Spinal cord (tissue), 10 donors: ENCODE measurements around the gene NPAS2. TPM values are rescaled to one million over a fixed set of nuclear protein-coding genes. Genes with fewer than 3 reads are reported as not detected.

Source experiments
- DNase-seq, 6 donors: peaks; one replicate each; pipeline versions ENCODE4 v3.0.0 to v3.0.0-alpha.2; 2013 to 2015; ENCODE audit warnings: low spot score in 6 of 6, low read depth in 4 of 6
- H3K27ac ChIP-seq: one replicate; pipeline ENCODE4 v1.5.1; 2013; ENCODE audit warnings: low read depth, low read length, control low read depth
- H3K27me3 ChIP-seq: one replicate; pipeline ENCODE4 v1.6.1; 2013; ENCODE audit warnings: low read length; ENCODE audit not compliant: control insufficient read depth, insufficient read depth
- H3K36me3 ChIP-seq: one replicate; pipeline ENCODE4 v1.6.1; 2013; ENCODE audit warnings: low read length; ENCODE audit not compliant: control insufficient read depth, insufficient read depth
- H3K4me1 ChIP-seq: one replicate; pipeline ENCODE4 v1.6.1; 2013; ENCODE audit warnings: low read length; ENCODE audit not compliant: control insufficient read depth, insufficient read depth
- H3K4me3 ChIP-seq: one replicate; pipeline ENCODE4 v1.5.1; 2013; ENCODE audit warnings: low read depth, low read length, control low read depth
- H3K9me3 ChIP-seq: one replicate; pipeline ENCODE4 v1.6.1; 2013; ENCODE audit warnings: low read length; ENCODE audit not compliant: control insufficient read depth, insufficient read depth
- WGBS: methylation state at CpG from one replicate; pipeline ENCODE4 v1.1.5; 2013; ENCODE audit warnings: missing lambda C conversion rate; ENCODE audit not compliant: insufficient coverage; 5-methylcytosine and 5-hydroxymethylcytosine counted together
- polyA plus RNA-seq, 2 donors: library from polyadenylated mRNA; unstranded; fragments of 120-200 nt; gene quantifications; one replicate each; pipeline ENCODE4 v1.2.1, GENCODE V29; 2013; ENCODE audit not compliant: insufficient read length in 2 of 2
- total RNA-seq, 2 donors: library from RNA; depleted of rRNA in 1 of 2; stranded (reverse); fragments of 120-200 nt in 1 of 2; fragments of >200 nt in 1 of 2; gene quantifications; one replicate each; pipeline versions ENCODE4 v1.2.3 to v1.2.4, GENCODE V29; 2013 to 2014
- donor health status: healthy.

The NPAS2 gene
- total and polyA plus RNA-seq, 4 donors = 6.4 to 24.6 (median 14.6) TPM

DNA sequence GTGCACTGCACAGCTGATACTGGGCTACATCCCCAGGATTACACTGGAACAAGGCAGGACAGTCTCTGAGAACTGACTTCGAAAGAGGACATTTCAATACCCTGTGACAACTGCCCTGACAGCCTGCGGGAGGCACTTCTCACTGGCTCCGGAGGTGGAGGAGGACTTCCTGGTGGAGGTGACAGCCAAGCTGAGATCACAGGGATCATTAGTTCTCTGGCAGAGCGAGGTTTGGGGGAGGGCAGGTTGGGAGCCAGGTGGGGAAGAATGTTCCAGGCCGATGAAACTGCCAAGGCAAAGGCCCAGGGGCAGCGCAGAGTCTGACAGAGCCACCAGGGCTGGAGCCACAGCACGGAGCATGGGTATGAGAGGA is 28.0 kb upstream of the NPAS2 start:
- H3K4me1 ChIP-seq = no peaks in the 10 kb centered on the region
- no peak overlapping the region for H3K27ac ChIP-seq
- H3K9me3 ChIP-seq = no peaks in the 10 kb centered on the region
- no peak overlapping the region for H3K4me3 ChIP-seq
- DNase-seq = no peak
- H3K36me3 ChIP-seq = no peaks in the 10 kb centered on the region
- H3K27me3 ChIP-seq = no peaks in the 10 kb centered on the region
- WGBS = 98% methylated on average over 7 of the region's 7 CpGs

DNA sequence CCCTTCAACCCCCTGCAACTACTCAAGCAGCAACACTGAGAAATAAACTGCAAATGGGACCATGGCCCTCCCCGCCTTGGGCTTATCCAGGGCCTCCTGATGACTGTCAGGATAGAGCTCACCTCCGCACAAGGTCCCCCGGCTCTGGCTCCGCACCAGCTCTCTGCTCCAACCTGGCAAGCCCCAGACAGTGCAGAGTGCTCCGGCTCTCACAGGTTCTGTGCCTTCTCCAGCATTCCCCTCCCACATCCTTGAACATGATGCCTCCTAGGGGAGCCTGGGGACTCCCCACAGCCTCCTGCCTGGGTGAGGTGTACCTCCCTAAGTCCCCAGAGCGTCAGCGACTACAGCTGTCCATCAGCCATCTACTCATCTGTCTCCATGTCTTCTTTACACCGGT is 26.7 kb upstream of the NPAS2 start:
- no peaks in the 10 kb centered on the region for H3K4me1 ChIP-seq
- no peak overlapping the region for H3K27ac ChIP-seq
- H3K4me3 ChIP-seq = no peak overlapping the region
- H3K36me3 ChIP-seq = no peaks in the 10 kb centered on the region
- 97% methylated on average over 8 of the region's 8 CpGs for WGBS
- no peaks in the 10 kb centered on the region for H3K9me3 ChIP-seq
- no peak for DNase-seq
- no peaks in the 10 kb centered on the region for H3K27me3 ChIP-seq

GRCh38 chr2:100793982-100794381 is 26.0 kb upstream of the NPAS2 start:
- 85% methylated on average over 7 of the region's 9 CpGs for WGBS

DNA sequence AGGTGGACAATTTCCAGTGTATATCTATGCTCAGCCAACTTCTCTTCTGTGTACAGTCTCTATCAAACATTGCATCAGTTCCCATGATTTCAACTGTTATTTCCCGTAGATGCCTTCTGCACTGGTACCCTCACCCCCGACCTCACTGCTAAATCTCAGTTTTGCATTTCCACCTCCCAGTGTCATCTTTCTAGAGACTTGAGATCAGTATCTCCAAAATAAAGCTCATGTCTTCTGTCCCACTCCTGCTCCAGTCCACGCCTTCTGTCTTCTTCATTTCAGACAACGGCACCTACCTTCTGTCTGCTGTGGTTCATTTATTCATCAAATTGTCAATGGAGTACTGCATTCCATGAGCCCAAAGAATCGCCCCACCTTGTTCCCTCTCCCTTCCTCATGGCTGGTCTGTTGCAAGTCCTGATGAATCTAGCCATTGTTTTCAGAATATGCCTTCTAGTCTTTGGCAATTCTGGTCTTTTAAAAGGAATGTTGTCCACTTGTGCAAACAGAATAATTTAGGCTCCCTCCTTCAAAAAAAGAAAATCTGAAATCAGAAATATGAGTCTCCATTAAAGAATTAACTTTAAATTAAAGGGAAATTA is 23.3 kb upstream of the NPAS2 start:
- no peak for DNase-seq
- peaks cover 17% of the 10 kb centered on the region for H3K4me1 ChIP-seq
- 92% methylated on average over 5 of the region's 5 CpGs for WGBS

More at GRCh38 chr2:100793982-100794381, 26.0 kb upstream of the NPAS2 start:
- Histone ChIP-seq H3K27ac (no peak overlapping the region), H3K4me1 (no peaks in the 10 kb centered on the region), H3K27me3 (no peaks in the 10 kb centered on the region), H3K36me3 (no peaks in the 10 kb centered on the region), H3K4me3 (no peak overlapping the region), H3K9me3 (no peaks in the 10 kb centered on the region)
- no peak for DNase-seq

DNA sequence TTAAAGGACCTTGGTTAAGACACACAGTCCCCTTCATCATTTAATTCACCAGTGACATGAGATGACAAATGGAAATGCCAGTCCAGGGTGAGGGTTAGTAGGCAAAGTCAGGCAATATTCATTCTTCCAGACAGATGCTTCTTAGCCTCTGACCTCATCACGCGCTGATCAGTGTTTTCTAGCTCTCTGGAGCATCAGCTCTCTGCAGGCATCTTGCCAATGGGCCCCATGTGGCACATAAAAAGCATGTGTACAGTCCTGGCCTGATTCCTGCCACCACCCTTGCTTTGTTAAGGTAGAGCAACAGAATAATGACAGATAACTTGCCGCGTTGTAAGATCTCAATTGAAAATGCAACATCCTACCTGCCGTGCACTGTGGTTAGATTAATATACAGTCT is 20.3 kb upstream of the NPAS2 start:
- Histone ChIP-seq H3K4me3 (no peak overlapping the region), H3K27ac (no peak overlapping the region), H3K36me3 (no peaks in the 10 kb centered on the region), H3K27me3 (no peaks in the 10 kb centered on the region), H3K9me3 (no peaks in the 10 kb centered on the region), H3K4me1 (peaks cover 24% of the 10 kb centered on the region)
- peak in 2 of 6 donors; percentile 70 to 79 for DNase-seq
- WGBS = 14% methylated on average over 2 of the region's 5 CpGs

More for the DNA sequence above, 23.3 kb upstream of the NPAS2 start:
- Histone ChIP-seq H3K27me3 (no peaks in the 10 kb centered on the region), H3K4me3 (no peak overlapping the region), H3K9me3 (no peaks in the 10 kb centered on the region), H3K27ac (no peak overlapping the region), H3K36me3 (no peaks in the 10 kb centered on the region)

- peak in 1 of 6 donors; percentile 71 for DNase-seq
- Histone ChIP-seq H3K4me3 (no peak overlapping the region), H3K9me3 (no peaks in the 10 kb centered on the region), H3K27me3 (no peaks in the 10 kb centered on the region), H3K4me1 (peaks cover 24% of the 10 kb centered on the region), H3K36me3 (no peaks in the 10 kb centered on the region), H3K27ac (no peak overlapping the region)
- WGBS = no CpG with 5 or more reads among the region's 2 CpGs
These were observed 19.0 kb upstream of the NPAS2 start for GRCh38 chr2:100800915-100801314.

DNA sequence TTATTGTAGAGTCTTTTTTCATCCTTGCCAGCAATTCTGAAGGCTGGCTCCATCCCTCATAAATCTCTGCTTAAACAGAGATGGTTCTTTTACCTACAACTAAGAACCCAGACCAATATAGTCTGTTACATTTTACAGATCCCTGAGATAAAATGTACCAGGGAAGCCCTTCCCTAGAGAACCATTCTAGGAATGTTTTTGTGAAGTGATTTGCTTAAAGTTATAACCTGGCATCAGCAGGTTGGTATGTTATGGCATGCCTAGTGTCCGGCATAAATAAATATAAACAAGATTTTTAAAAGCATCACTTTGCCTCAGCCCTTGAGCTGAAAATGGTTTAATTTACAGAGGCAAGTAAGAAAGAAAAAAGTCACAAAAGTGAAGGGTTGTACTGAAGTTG is 18.5 kb upstream of the NPAS2 start:
- H3K4me3 ChIP-seq = no peak overlapping the region
- H3K27ac ChIP-seq = peak overlapping the region; percentile 22
- peaks cover 24% of the 10 kb centered on the region for H3K4me1 ChIP-seq
- no peaks in the 10 kb centered on the region for H3K9me3 ChIP-seq
- H3K36me3 ChIP-seq = no peaks in the 10 kb centered on the region
- no peaks in the 10 kb centered on the region for H3K27me3 ChIP-seq
- DNase-seq = no peak
- WGBS = no CpG with 5 or more reads among the region's 1 CpG

DNA sequence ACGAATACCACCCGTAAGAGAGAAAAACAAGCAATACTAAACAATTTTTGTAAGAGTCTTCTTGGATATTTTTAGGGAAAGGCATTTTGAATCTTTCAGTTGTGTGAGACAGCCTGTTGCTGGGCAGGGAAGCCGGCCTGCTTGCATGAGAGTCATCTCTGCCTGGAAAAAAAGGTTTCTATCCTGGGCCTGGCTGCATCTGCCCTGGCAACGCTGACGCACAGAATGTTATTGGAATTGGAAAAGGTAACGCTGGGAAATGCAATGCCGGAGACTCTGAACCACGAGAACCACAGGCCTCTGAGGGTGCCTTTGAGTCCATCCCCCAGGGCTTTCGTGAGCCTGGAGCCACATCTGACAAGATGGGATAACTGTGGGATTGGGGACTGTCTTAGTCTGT is 17.9 kb upstream of the NPAS2 start:
- H3K4me1 ChIP-seq = peaks cover 24% of the 10 kb centered on the region
- no peaks in the 10 kb centered on the region for H3K27me3 ChIP-seq
- WGBS = 45% methylated on average over 6 of the region's 9 CpGs
- no peaks in the 10 kb centered on the region for H3K36me3 ChIP-seq
- no peaks in the 10 kb centered on the region for H3K9me3 ChIP-seq
- peak overlapping the region; percentile 22 for H3K27ac ChIP-seq
- H3K4me3 ChIP-seq = no peak overlapping the region
- peak in 1 of 6 donors; percentile 59 for DNase-seq

- no peak for DNase-seq
- Histone ChIP-seq H3K27me3 (no peaks in the 10 kb centered on the region), H3K27ac (no peak overlapping the region), H3K4me3 (no peak overlapping the region), H3K4me1 (peaks cover 24% of the 10 kb centered on the region), H3K36me3 (no peaks in the 10 kb centered on the region), H3K9me3 (no peaks in the 10 kb centered on the region)
- WGBS = 78% methylated on average over 3 of the region's 6 CpGs
These were observed 16.6 kb upstream of the NPAS2 start for GRCh38 chr2:100803334-100803733.

GRCh38 chr2:100806550-100806949 is 13.4 kb upstream of the NPAS2 start:
- Histone ChIP-seq H3K9me3 (no peaks in the 10 kb centered on the region), H3K27ac (no peak overlapping the region), H3K4me1 (peaks cover 8% of the 10 kb centered on the region), H3K4me3 (no peak overlapping the region), H3K36me3 (no peaks in the 10 kb centered on the region), H3K27me3 (no peaks in the 10 kb centered on the region)
- DNase-seq = no peak
- 83% methylated on average over 3 of the region's 3 CpGs for WGBS
